MV-4-11 (cell line): ENCODE measurements around the gene CDKN1A.
"Not testable (repeated sequence)": the region's sequence is repeated elsewhere in the genome, so short reads cannot be mapped to it uniquely, and the experiment has no call there.

ENCODE experiments used
- DNase-seq: peaks from one replicate; lab custom pipeline; 2025; lab: John Stamatoyannopoulos, UW

CDKN1A gene

GRCh38 chr6:36719126-36719525 lies 40.6 kb downstream of the CDKN1A start:
- no peak for DNase-seq

GRCh38 chr6:36720251-36721141 lies 42.0 kb downstream of the CDKN1A start:
- DNase-seq = no peak

- no peak for DNase-seq
Observed at GRCh38 chr6:36721369-36722140, 43.0 kb downstream of the CDKN1A start.

- DNase-seq = no peak
Observed at GRCh38 chr6:36722365-36722764, 43.9 kb downstream of the CDKN1A start.

- no peak for DNase-seq
Observed at GRCh38 chr6:36722879-36723278, 44.4 kb downstream of the CDKN1A start.

- DNase-seq = not testable (repeated sequence)
Observed at GRCh38 chr6:36723992-36724391, 45.5 kb downstream of the CDKN1A start.

GRCh38 chr6:36724514-36725390 lies 46.2 kb downstream of the CDKN1A start:
- no peak for DNase-seq

- DNase-seq = no peak
Observed at GRCh38 chr6:36725581-36725980, 47.1 kb downstream of the CDKN1A start.

- peak; percentile 95 for DNase-seq
Observed at GRCh38 chr6:36727505-36728021, 49.0 kb downstream of the CDKN1A start.

GRCh38 chr6:36728289-36729160 lies 50.0 kb downstream of the CDKN1A start:
- DNase-seq = no peak

GRCh38 chr6:36729161-36729524 lies 50.6 kb downstream of the CDKN1A start:
- no peak for DNase-seq

- no peak for DNase-seq
Observed at GRCh38 chr6:36730424-36731380, 52.2 kb downstream of the CDKN1A start.

- no peak for DNase-seq
Observed at GRCh38 chr6:36731622-36732310, 53.3 kb downstream of the CDKN1A start.

- DNase-seq = no peak
Observed at GRCh38 chr6:36733300-36733699, 54.8 kb downstream of the CDKN1A start.

- no peak for DNase-seq
Observed at GRCh38 chr6:36734486-36735060, 56.1 kb downstream of the CDKN1A start.

- peak; percentile 79 for DNase-seq
Observed at GRCh38 chr6:36735110-36736071, 56.9 kb downstream of the CDKN1A start.
